Neural cell (in vitro differentiated cells): Measurements from ENCODE around the gene PRLH.
A peak's percentile ranks its signal among the peaks of the same experiment; 100 is the strongest.

ENCODE experiments used
- CTCF ChIP-seq: fragments of 450-650 bp; IDR thresholded peaks from 2 replicates; pipeline ENCODE4 v1.5.1; 2014; ENCODE audit warnings: antibody characterized with exemption, mild to moderate bottlenecking, moderate library complexity; ENCODE audit not compliant: poor library complexity, severe bottlenecking
- EP300 ChIP-seq: fragments of 450-650 bp; conservative IDR thresholded peaks from 2 replicates; pipeline ENCODE4 v1.6.1; 2014; ENCODE audit warnings: antibody characterized with exemption, mild to moderate bottlenecking, moderate library complexity; ENCODE audit not compliant: poor library complexity, severe bottlenecking
- EZH2 ChIP-seq: fragments of 200-600, 300-800 bp; shearing (Covaris generic), sonication (generic); IDR thresholded peaks from 2 replicates; pipeline ENCODE4 v1.6.1; 2014; ENCODE audit warnings: antibody characterized with exemption, low read length, borderline replicate concordance, mild to moderate bottlenecking; ENCODE audit not compliant: insufficient read depth, poor library complexity, severe bottlenecking
- RAD21 ChIP-seq: fragments of 450-650 bp; conservative IDR thresholded peaks from 2 replicates; pipeline ENCODE4 v1.6.1; 2014; ENCODE audit warnings: antibody characterized with exemption, mild to moderate bottlenecking, moderate library complexity
- TAF1 ChIP-seq: IDR thresholded peaks from 2 replicates; pipeline ENCODE4 v1.6.1; 2012; ENCODE audit warnings: low read depth
- TF ChIP-seq, protein P1 (sequence below): IDR thresholded peaks from 2 replicates; pipeline ENCODE4 v1.6.1; 2012; ENCODE audit warnings: borderline replicate concordance

- TF ChIP-seq EZH2 (no peak), CTCF (peak; percentile 96), TAF1 (peak; percentile 40), EP300 (no peak), RAD21 (peak; percentile 93)
- TF ChIP-seq, protein P1, sequence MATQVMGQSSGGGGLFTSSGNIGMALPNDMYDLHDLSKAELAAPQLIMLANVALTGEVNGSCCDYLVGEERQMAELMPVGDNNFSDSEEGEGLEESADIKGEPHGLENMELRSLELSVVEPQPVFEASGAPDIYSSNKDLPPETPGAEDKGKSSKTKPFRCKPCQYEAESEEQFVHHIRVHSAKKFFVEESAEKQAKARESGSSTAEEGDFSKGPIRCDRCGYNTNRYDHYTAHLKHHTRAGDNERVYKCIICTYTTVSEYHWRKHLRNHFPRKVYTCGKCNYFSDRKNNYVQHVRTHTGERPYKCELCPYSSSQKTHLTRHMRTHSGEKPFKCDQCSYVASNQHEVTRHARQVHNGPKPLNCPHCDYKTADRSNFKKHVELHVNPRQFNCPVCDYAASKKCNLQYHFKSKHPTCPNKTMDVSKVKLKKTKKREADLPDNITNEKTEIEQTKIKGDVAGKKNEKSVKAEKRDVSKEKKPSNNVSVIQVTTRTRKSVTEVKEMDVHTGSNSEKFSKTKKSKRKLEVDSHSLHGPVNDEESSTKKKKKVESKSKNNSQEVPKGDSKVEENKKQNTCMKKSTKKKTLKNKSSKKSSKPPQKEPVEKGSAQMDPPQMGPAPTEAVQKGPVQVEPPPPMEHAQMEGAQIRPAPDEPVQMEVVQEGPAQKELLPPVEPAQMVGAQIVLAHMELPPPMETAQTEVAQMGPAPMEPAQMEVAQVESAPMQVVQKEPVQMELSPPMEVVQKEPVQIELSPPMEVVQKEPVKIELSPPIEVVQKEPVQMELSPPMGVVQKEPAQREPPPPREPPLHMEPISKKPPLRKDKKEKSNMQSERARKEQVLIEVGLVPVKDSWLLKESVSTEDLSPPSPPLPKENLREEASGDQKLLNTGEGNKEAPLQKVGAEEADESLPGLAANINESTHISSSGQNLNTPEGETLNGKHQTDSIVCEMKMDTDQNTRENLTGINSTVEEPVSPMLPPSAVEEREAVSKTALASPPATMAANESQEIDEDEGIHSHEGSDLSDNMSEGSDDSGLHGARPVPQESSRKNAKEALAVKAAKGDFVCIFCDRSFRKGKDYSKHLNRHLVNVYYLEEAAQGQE: no peak
Observed at GRCh38 chr2:237572021-237572741, 5.8 kb downstream of the PRLH start.
